CD14-positive monocyte (primary cell): ENCODE measurements around the gene NXPH2. TPM values are rescaled to one million over a fixed set of nuclear protein-coding genes. Genes with fewer than 3 reads are reported as not detected.

ENCODE experiments used
- DNase-seq, 3 donors: peaks; one replicate each; pipeline ENCODE4 v3.0.0-alpha.2; 2011 to 2022
- H2AFZ ChIP-seq: 2 replicates; pipeline ENCODE4 v1.6.0; 2012; ENCODE audit warnings: mild to moderate bottlenecking, low read depth, low read length, inconsistent platforms; ENCODE audit not compliant: insufficient read depth, poor library complexity, severe bottlenecking
- H3K27ac ChIP-seq, 2 donors: 1 replicate in 1 of 2; 2 replicates in 1 of 2; pipeline ENCODE4 v1.5.1; 2012 to 2013; ENCODE audit warnings: low read length in 2 of 2, control low read depth in 1 of 2, inconsistent platforms in 1 of 2, low read depth in 1 of 2, mild to moderate bottlenecking in 1 of 2
- H3K27me3 ChIP-seq, 2 donors: one replicate each; pipeline versions ENCODE4 v1.6.0 to v1.6.1; 2011 to 2013; ENCODE audit warnings: low read length in 2 of 2; ENCODE audit not compliant: control insufficient read depth in 2 of 2, insufficient read depth in 2 of 2
- H3K36me3 ChIP-seq, 2 donors: replicated peaks in 1 of 2; 1 replicate in 1 of 2; 2 replicates in 1 of 2; pipeline versions ENCODE4 v1.5.1 to v1.6.1; 2012 to 2013; ENCODE audit warnings: low read length in 2 of 2, control low read depth in 1 of 2, inconsistent platforms in 1 of 2, mild to moderate bottlenecking in 1 of 2; ENCODE audit not compliant: insufficient read depth in 2 of 2, control insufficient read depth in 1 of 2
- H3K4me1 ChIP-seq, 2 donors: 1 replicate in 1 of 2; 2 replicates in 1 of 2; pipeline versions ENCODE4 v1.5.1 to v1.6.1; 2012 to 2013; ENCODE audit warnings: low read length in 2 of 2, control low read depth in 1 of 2, inconsistent platforms in 1 of 2, mild to moderate bottlenecking in 1 of 2, moderate library complexity in 1 of 2; ENCODE audit not compliant: insufficient read depth in 2 of 2, control insufficient read depth in 1 of 2
- H3K4me2 ChIP-seq: replicated peaks from 2 replicates; pipeline ENCODE3; 2012; ENCODE audit warnings: low read length, moderate library complexity, mild to moderate bottlenecking; ENCODE audit not compliant: poor library complexity, severe bottlenecking; ENCODE audit errors: extremely low read depth
- H3K4me3 ChIP-seq, 3 experiments: fragments of 200-600 bp in 1 of 3; sonication (generic) in 1 of 3; replicated peaks in 1 of 3; 1 replicate in 2 of 3; 2 replicates in 1 of 3; pipeline ENCODE4 v1.5.1; 2011 to 2013; ENCODE audit warnings: low read length in 3 of 3, mild to moderate bottlenecking in 3 of 3, control low read depth in 2 of 3, low read depth in 2 of 3, inconsistent platforms in 1 of 3, moderate library complexity in 1 of 3
- H3K79me2 ChIP-seq: 2 replicates; pipeline ENCODE4 v1.6.0; 2012; ENCODE audit warnings: mild to moderate bottlenecking, control low read depth, inconsistent platforms, low read length, moderate library complexity; ENCODE audit not compliant: insufficient read depth
- H3K9ac ChIP-seq: 2 replicates; pipeline ENCODE4 v1.6.0; 2017; ENCODE audit warnings: low read length, mild to moderate bottlenecking; ENCODE audit not compliant: insufficient read depth, poor library complexity, severe bottlenecking
- H3K9me3 ChIP-seq, 2 donors: replicated peaks in 1 of 2; 1 replicate in 1 of 2; 2 replicates in 1 of 2; pipeline versions ENCODE4 v1.5.1 to v1.6.1; 2012 to 2013; ENCODE audit warnings: low read length in 2 of 2, control low read depth in 1 of 2; ENCODE audit not compliant: control insufficient read depth in 1 of 2, insufficient read depth in 1 of 2
- H4K20me1 ChIP-seq: 2 replicates; pipeline ENCODE4 v1.6.0; 2012; ENCODE audit warnings: mild to moderate bottlenecking, low read length, control low read depth, moderate library complexity; ENCODE audit not compliant: insufficient read depth
- H3K27ac Mint-ChIP-seq, 7 donors: one replicate each; pipeline ENCODE4 v1.8.0; 2020; ENCODE audit warnings: mild to moderate bottlenecking in 7 of 7, mixed read lengths in 7 of 7, moderate library complexity in 6 of 7, inconsistent platforms in 2 of 7
- H3K27me3 Mint-ChIP-seq, 3 donors: one replicate each; pipeline ENCODE4 v1.8.0; 2021 to 2022; ENCODE audit warnings: low read depth in 3 of 3, mild to moderate bottlenecking in 3 of 3, mixed read lengths in 3 of 3, moderate library complexity in 3 of 3, inconsistent platforms in 1 of 3
- H3K36me3 Mint-ChIP-seq, 2 donors: one replicate each; pipeline ENCODE4 v1.8.0; 2020; ENCODE audit warnings: mixed read lengths in 2 of 2, inconsistent platforms in 1 of 2, mild to moderate bottlenecking in 1 of 2
- H3K4me1 Mint-ChIP-seq: one replicate; pipeline ENCODE4 v1.8.0; 2020; ENCODE audit warnings: mild to moderate bottlenecking, mixed read lengths
- H3K4me3 Mint-ChIP-seq, 2 donors: one replicate each; pipeline ENCODE4 v1.8.0; 2020; ENCODE audit warnings: mild to moderate bottlenecking in 2 of 2, mixed read lengths in 2 of 2, moderate library complexity in 1 of 2
- H3K9me3 Mint-ChIP-seq, 7 donors: one replicate each; pipeline ENCODE4 v1.8.0; 2020 to 2022; ENCODE audit warnings: mixed read lengths in 7 of 7, mild to moderate bottlenecking in 6 of 7, moderate library complexity in 6 of 7, inconsistent platforms in 2 of 7
- CTCF ChIP-seq: fragments of 200-600 bp; IDR thresholded peaks from one replicate; pipeline ENCODE4 v1.8.0; 2022; ENCODE audit warnings: antibody characterized with exemption, mild to moderate bottlenecking
- WGBS: methylation state at CpG from one replicate; pipeline ENCODE4 v1.1.5; 2013; ENCODE audit warnings: missing lambda C conversion rate; ENCODE audit not compliant: insufficient coverage; 5-methylcytosine and 5-hydroxymethylcytosine counted together
- intact Hi-C, 2 donors: fragments of 100-400 bp; cut with micrococcal nuclease; formaldehyde crosslinking; loops; one replicate each; pipeline versions ENCODE4 v1.15.0 to v1.15.1; 2023
- polyA plus RNA-seq, 3 donors: library from polyadenylated mRNA; depleted of rRNA in 1 of 3; unstranded in 2 of 3; stranded (reverse) in 1 of 3; fragments of 300-500 nt in 2 of 3; fragments of >200 nt in 1 of 3; fragmentation: Illumina TruSeq in 2 of 3; gene quantifications; 1 replicate in 2 of 3; 2 replicates in 1 of 3; pipeline ENCODE4 v1.2.3, GENCODE V29; 2012 to 2021

Gene NXPH2
- polyA plus RNA-seq, 3 donors, result not detected

GRCh38 chr2:138732651-138733050 is 47.5 kb downstream of the NXPH2 start:
- Histone ChIP-seq H3K27me3 (no peaks in the 10 kb centered on the region), H3K79me2 (no peaks in the 10 kb centered on the region), H3K4me1 (no peaks in the 10 kb centered on the region), H3K36me3 (no peaks in the 10 kb centered on the region), H4K20me1 (no peaks in the 10 kb centered on the region), H2AFZ (no peak overlapping the region), H3K9ac (no peak overlapping the region), H3K4me2 (no peak overlapping the region), H3K9me3 (peaks cover 17 to 28% of the 10 kb centered on the region in 2 donors), H3K27ac (no peak overlapping the region), H3K4me3 (no peak overlapping the region)
- WGBS, result 88% methylated on average over 1 of the region's 1 CpG
- no peak overlapping the region for H3K27ac Mint-ChIP-seq
- no peaks in the 10 kb centered on the region for H3K36me3 Mint-ChIP-seq
- no peak for TF ChIP-seq CTCF
- peaks cover 15 to 30% (median 20%) of the 10 kb centered on the region in 7 donors for H3K9me3 Mint-ChIP-seq
- no peak overlapping the region for H3K4me3 Mint-ChIP-seq
- H3K27me3 Mint-ChIP-seq, result peaks cover 0 to 1% (median 0%) of the 10 kb centered on the region in 3 donors
- intact Hi-C loops, result no loop called here
- no peaks in the 10 kb centered on the region for H3K4me1 Mint-ChIP-seq
- DNase-seq, result no peak

- H3K27me3 Mint-ChIP-seq, result no peaks in the 10 kb centered on the region
- no peaks in the 10 kb centered on the region for H3K4me1 ChIP-seq
- TF ChIP-seq CTCF, result no peak
- no peak overlapping the region for H3K27ac Mint-ChIP-seq
- H3K4me1 Mint-ChIP-seq, result no peaks in the 10 kb centered on the region
- intact Hi-C loops, result no loop called here
- WGBS, result 90% methylated on average over 1 of the region's 3 CpGs
- H3K27ac ChIP-seq, result no peak overlapping the region
- peaks cover 3 to 13% (median 6%) of the 10 kb centered on the region in 7 donors for H3K9me3 Mint-ChIP-seq
- H3K27me3 ChIP-seq, result no peaks in the 10 kb centered on the region
- no peak overlapping the region for H3K9ac ChIP-seq
- H2AFZ ChIP-seq, result no peak overlapping the region
- H3K4me3 Mint-ChIP-seq, result no peak overlapping the region
- H3K36me3 Mint-ChIP-seq, result no peaks in the 10 kb centered on the region
- peaks cover 3 to 12% of the 10 kb centered on the region in 2 donors for H3K9me3 ChIP-seq
- no peak for DNase-seq
- no peaks in the 10 kb centered on the region for H3K79me2 ChIP-seq
- H4K20me1 ChIP-seq, result no peaks in the 10 kb centered on the region
- H3K36me3 ChIP-seq, result no peaks in the 10 kb centered on the region
- H3K4me3 ChIP-seq, result no peak overlapping the region
- H3K4me2 ChIP-seq, result no peak overlapping the region
Observed at GRCh38 chr2:138730497-138731030, 49.6 kb downstream of the NXPH2 start.
